ENCODE data around the gene MRAS.
"Not testable (repeated sequence)": the region's sequence is repeated elsewhere in the genome, so short reads cannot be mapped to it uniquely, and the experiment has no call there.

Gene MRAS

DNA sequence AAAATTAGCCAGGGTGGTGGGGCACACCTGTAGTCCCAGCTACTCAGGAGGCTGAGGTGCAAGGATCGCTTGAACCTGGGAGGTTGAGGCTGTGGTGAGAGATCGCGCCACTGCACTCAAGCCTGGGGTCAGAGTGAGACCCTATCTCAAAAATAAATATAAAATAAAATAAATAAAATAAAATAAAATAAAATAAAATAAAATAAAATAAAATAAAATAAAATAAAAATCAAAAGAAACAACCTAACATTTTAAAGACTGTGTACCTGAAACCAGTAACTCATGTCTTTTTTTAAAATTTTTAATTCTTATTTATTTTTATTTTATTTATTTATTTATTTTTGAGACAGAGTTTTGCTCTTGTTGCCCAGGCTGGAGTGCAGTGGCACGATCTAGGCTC is 78.4 kb downstream of the MRAS start:
- not testable (repeated sequence) for DNase-seq

DNA sequence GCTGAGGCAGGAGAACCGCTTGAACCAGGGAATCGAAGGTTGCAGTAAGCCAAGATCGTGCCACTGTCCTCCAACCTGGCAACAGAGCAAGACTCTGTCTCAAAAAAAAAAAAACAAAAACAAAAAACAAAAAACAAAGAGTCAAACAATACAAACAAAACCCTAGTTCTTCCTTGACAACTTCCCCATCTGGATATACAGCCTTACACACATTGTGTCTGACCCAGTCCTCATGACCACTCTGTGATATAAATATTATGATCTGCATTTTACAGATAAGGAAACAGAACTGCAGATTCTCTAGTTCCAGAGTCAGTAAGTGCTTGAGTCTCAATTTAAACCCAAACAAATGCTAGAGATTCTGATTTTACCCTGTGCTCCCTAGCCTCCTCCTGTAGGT is 81.3 kb downstream of the MRAS start:
- no peak for DNase-seq

DNA sequence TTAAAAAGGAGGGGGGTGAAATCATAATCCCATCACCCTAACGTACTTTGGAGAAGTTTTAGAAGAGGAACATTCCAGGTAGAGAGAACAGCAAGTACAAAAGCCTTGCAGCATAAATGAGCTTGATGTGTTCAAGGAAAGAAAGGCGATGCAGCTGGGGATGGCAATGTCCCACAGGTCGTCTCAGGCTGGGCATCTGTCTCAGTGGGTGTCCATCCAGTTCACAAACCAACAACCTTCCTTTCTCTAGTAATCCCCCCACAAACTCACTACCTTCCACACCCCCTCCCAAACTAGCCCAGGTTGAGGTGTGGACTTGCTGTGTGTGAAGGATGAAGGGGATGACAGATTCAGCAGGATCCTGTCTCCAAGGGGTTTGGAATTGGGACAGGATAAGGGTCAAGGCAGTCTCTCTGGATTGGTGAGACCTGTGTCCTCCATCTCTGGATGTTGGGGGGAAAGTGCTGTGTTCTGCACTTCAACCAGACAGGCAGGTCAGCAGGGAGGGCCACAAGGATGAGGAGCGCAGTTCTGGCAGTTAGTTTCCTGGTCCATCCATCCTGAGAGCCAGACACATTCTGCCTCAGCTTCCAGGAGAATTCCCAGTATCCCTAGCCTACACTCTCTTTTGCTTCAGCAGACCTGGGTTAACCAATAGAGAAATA is 84.3 kb downstream of the MRAS start:
- no peak for DNase-seq

DNA sequence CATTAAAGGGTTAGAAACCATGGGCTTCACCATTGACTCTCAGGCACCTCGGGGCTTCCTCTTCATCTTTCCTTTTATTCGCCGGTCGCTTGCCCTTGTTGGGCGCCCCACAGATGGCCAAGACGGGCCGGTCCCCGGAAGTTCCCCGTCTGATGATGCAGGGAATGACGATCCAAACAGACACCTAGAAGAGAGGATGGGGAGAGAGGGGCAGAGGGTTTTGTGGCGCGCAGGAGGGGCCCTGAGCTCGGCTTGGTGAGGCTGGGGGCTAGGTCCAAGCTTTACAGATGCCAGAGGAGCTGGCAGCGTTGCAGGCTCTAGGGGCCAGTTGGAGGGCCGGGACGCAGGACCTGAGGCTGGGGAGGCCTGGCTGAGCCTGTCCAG is 85.5 kb downstream of the MRAS start:
- DNase-seq = no peak

DNA sequence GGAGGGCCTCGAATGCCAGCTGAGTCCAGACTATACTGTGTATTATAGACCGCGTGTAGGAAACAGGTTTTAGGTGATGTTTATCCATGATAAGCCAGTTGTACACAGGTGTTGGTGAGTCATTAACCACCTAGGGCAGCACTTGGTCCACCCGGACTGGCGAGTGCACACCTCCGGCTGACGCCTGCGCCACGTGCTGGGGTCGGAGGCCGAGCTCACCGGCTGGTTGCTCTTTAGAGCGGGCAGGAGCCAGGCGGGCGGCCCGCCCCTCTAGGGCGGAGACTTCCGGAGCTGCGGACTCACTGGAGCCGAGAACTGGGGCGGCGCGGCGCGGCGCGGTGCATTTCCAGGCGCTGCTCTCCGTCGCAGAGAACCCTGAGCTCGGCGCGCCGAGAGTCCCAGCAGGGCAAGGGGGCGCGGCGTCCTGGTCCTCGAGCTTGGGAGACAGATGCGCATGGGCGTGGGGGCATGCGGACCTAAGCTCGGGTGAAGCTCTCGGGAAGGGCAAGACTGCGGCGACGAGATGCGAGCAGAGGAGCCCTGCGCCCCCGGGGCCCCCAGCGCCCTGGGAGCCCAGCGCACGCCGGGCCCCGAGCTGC is 86.0 kb downstream of the MRAS start, which contains the start of gene ESYT3:
Gene ESYT3, plus strand, starts transcription at position 341 of the 599 bp plus-strand sequence. Its CDS starts 183 bp downstream, at position 524.
- no peak for DNase-seq

DNA sequence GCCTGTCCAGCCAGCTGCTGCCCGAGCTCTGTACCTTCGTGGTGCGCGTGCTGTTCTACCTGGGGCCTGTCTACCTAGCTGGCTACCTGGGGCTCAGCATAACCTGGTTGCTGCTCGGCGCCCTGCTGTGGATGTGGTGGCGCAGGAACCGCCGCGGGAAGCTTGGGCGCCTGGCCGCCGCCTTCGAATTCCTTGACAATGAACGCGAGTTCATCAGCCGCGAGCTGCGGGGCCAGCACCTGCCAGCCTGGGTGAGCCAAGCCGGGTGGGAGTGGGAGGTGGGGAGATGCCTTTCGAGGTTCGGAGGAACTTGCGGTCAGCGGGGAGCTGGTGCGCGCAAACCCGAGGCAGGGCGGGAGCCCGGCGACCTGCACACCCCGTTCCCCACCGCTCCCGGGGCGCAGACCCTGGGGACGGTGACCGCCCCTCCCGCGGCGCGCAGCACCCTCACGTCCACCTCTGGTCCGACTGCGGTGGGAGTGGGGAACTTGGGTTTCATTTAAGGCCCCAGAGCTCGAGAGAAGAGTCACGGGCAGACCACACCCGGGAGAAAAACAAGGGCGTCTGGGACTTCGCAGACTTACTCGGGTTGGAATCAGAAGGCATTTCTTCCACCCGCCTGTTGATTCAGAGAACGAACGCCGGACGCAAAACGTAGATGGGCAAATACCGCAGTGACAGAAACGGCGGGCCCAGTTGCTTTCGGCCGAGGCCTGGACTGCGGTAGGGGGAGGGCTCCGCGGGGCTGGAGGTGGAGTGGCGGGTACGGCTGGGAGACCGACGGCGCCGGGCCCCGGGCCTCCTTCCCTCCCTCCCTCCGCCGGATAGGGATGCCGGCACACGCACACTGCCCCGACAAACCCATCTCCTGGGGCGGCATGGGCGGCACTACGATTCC is 86.7 kb downstream of the MRAS start:
- DNase-seq = no peak

DNA sequence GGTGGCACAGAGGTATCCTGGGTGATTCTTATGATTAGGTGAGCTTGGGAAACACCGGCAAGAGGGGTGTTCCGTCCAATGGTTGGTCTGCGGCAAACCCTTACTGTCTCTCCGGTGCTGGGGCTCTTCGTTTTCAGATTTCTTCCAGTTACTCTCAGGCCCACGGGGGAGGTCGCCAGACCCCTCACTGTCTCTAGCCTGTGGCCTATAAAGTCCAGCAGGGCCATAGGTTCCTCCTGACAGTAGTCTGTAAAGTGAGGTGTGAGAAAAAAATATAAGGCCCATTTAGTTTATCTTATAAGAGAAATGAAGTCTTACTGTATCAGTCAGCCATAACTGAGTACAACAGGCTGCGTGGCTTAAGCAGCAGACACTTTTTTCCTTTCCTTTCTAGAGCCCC is 87.5 kb downstream of the MRAS start:
- DNase-seq = no peak

DNA sequence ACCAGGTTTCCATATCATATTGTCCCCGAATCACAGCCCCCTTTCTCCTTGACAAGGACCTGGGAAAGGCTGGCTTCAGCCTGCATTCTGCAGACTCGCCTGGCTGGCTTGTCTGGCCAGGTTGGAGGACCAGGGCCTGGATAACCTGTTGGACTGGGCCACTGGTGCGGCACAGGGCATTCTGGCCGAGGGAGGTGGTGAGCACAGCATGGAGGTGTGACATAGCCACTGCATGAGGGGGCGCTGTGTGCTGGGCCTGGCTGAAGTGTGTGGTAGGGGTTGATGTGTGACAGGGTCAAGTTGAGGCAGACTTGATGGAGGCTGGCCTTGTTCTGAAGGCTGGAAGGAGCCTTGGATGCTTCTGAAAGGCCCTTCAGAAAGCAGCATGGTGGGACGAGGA is 88.9 kb downstream of the MRAS start:
- DNase-seq = no peak

DNA sequence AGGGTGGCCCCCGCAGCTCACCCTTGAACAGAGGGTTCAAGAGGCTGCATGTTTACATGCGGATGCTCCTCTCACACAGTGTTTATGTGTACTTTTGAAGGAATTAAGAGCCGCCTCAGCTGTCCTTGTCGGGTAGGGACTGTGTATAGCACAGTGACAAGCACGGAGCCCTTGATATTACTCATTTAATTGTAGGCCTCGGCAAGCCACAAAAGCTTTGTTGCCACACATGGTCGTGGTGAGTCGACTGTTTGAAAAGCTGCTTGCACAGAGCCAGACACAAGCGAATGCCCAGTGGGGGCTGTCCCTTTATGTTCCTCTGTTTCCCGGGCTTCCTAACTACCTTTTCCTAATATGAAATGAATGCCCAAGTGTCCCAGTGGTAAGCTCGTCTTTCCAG is 90.5 kb downstream of the MRAS start:
- no peak for DNase-seq

DNA sequence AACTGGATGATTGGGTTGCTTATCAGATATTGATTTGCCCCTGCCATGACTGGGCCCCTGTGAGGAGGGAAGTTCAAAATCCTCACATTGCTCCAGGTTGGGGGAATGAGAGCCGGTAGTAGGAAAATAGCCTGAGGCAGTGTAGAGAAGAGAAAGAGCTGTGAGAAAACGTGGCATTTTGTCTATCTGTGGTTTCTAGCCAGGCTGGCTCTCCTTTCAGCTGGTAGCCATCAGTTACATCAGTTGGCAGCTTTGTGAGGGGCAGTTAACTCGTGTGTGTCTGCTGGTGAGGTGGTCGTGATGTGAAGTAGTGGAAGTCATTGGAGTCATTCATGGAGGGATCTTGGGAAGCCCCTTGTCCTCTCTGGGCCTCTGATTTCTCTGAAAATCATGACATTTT is 91.3 kb downstream of the MRAS start:
- no peak for DNase-seq

DNA sequence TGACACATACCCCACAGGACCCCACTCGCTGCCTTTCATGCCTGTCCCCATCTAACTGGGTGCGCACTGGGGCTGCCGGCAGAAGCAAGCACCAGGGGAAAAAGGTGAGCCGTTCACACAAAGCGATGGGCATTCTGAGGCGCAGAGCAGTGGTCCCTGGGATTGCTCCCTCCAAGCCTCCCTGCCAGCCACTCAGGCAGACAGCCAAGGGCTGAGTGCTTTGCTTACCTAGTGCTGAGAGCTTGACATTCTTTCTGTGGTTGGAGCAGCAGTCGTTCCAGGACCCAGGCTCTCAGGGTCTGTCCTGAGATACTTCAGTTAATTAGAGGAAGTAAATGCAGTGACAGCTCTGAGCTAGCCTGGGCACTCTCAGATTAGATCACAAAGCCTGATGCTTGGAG is 91.7 kb downstream of the MRAS start:
- DNase-seq = no peak

DNA sequence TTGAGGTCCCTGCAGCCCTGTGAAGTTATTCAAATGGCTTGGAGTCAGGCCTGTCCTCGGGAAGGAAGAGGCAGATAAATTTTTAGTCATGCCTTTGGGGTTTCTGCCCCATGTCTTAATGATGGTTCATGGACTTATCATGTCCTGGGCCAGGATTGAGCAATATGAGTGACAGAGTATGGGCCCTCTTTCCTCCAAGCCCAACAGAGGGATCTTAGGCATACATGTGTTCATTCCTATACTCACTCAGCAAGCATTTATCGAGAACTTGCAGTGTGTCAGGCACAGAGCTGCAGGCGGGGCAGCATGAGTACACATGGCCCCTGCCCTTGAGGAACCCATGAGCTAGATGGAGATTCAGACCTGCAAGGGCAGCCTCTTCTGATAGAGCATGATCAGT is 92.2 kb downstream of the MRAS start:
- no peak for DNase-seq

DNA sequence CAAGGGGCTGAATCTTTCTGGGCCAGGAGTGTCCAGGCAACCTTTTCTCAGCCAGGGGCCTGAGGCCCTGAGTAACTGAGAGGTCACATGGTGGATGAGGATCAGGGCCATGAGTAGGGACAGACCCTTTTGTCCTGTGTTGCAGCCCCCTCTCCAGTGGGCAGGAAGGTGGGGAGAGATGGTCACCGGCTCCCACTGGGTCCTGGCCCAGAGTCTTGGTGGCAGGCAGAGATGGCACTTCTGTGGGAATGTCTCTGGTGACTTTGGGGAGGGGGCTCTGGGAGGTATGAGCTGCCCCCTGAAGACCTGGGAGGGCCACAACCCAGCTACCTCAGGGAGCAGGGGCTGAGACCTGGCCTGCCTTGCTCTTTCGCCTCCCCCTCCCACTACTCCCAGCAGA is 92.9 kb downstream of the MRAS start:
- DNase-seq = no peak

DNA sequence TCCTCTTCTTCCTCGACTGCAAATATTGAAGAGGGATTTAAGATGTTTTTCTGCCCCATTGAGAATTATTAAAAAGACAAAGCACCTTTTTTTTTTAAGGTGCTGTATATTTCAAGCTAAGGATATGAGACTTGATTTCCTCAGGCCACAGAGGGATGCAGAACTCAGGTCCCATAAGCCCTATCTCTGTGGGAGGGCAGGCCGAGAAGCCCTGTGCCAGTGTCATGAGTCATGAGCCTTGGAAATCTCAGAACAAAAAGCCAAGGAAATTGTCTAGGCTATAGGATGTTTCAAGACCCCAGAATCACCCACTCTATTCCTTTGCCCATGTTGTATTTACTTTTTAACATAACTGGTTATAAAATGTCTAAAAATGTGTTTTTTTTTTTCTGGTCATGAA is 93.4 kb downstream of the MRAS start:
- no peak for DNase-seq

DNA sequence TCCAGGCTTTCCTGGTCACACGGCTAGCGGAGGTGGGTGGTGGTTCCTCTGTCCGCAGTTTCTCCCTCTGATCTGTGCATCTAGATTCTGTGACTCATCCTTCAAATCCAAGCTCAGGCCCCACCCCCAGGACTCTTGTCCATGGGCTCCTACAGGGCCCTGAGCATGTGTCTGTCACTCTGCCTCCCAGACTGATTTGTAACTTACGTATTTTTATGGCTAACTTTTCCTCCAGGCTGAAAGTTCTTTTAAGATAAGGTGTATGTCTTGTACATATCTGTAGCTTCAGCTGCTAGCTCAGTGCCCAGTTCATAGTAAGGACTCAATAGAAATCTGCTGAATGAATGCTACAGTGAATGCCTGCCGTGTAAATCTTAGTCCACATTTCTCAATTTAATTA is 94.1 kb downstream of the MRAS start:
- DNase-seq = no peak

DNA sequence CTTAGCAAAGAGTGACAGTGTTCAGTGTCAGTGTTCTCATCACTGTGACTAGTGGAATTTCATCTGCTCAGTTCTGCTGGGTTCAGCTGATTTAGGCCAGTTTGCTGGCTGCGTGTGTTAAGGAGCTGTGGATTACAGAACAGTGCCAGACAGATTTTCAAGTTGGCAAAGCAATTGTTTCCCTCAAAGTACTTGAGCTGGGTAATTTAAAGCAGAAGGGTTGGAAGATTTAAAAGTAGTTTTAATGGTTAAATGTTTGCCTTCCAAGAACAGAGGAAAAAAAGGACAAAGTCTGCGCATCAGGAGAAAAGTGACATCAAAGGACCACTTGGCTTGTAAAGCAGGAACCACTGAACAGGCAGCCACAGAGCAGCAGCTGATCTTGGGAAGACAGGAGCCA is 94.7 kb downstream of the MRAS start:
- DNase-seq = no peak

DNA sequence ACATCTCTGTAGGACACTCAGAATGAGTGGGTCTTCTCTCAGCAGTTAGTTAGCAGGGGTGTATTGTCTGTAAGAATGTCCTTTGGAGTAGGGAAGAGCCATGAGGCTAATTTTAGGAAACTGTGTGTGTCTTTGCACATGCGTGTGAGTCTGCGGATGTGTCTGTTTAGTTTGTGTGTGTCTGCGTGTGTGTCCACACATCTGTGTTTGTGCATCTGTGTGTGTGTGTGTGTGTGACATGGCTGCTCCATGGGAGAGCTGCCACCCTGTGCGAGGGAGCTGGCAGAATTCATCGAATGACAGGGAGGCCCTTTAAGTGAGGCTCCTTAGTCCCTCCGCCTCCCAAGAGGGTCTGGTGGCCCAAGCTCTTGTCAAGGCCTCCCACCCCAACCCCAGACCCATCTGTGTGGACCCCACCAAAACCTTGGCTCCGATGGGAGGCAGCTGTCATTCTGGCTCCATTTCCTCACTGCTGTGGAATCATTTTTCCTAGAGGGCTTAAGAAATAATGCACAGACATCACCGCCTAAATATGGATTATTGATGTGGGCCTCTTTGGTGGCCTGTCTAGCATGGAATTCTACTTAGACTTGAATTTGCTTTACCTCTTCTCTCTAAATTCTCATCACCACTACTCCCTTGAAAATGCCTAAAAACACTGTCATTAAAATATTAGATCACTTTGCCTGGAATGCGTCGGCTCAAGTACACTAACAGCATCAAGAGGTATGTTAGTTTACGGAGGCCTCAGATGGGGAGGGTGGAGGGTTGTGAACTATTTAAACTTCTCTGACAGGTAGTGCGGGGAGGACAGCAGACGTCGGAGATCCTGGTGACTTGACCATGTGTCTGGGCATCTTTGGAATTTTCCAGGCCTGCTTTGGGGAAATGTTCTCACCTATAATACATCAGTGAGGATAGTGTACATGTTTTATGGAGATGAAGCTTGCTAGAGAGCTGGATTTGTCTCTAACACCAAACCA is 95.4 kb downstream of the MRAS start:
- DNase-seq = no peak

DNA sequence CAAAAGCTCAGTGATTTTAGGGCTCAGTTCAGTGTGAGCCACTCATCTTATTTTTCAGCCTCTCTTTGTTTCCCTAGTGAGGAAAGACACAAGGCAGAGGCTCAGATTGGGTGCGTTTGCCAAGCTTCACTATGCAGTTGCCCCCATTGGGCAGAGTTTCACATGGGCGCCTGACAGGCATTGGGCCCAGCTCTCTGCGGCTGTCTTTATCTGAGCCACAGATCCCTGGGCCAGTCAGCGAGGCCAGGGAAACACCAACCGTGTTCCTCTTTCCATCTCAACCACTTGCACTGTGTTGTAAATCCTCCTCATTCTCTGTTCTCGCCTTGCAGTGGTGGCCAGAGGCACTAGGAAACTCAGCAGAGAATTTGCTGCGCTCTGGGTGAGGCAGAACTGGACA is 96.9 kb downstream of the MRAS start:
- DNase-seq = no peak

DNA sequence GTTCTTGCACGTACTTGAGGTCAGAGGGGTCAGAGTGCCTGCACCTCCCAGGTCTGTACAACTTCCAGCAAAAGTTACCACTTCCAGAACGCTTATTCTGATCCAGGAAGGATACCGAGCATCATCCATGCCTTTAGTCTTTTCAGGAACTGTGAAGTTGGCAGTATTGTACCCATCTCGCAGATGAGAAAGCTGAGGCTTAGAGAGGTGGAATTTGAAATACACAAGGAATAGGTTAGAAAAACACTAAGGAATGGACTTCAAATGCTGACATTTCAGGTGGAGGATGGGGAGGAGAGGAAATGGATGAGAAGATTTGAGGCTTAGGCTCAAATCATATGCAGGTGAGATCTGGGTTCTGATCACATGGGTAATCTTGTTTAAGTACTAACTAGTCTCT is 97.3 kb downstream of the MRAS start:
- no peak for DNase-seq

DNA sequence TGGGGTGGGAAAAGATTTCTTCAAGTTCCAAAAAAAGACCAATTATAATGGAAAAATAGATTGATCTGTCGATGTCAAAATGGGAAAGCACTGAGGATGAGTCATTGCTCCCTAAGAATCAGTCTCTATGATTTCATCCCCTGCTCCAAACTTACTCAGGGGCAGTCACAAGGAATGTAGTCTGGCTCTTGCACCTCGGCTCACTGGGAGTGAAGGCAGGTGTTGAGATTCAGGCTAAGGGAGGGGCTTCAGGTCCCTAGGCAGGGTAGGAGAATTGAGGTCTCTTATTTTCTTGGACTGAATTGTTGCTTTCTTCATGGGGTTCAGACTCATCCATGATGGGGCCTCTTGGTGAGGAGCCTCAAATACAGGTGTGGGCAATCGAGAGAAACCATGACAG is 100.3 kb downstream of the MRAS start:
- DNase-seq = no peak

DNA sequence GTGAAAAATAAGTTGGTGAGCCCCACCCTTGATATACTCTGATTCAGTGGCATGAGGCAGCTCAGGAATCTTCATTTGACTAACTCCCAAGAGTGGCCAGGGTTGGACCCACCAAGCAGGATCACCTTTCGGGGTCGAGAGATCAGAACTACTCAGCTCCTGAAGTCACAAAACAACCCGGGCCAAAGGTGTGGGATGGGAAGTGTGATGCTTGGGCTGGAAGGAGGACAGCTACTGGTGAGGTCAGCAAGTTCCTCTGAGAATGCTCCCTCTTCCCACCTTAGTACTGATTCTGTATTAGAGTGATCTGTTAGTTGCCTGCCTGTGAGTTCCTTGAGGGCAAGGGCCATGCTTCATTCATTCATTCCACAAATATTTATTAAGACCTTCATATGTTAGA is 101.1 kb downstream of the MRAS start:
- DNase-seq = no peak

DNA sequence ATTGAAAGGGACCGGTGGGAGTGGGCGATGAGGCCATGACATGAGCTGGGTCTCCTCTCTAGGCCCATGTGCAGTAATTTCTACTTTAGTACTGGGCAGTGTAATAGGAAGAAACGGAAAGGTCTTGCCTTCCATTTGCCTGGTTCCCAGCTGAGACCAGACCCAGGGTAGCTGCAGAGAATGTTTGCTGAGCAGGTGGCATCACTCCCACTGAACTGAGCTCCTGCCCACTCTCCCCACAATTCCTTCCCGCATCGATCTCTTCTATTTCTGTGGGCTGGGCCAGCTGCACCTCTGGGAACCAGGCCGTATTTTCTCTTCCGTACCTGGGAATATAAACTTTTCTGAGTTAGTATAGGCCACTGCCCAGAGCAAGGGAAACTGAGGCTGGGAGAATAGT is 101.8 kb downstream of the MRAS start:
- DNase-seq = no peak

Measured in NCI-H2081 treated with DMSO at 0.1 percent for 48 hours (cell line).